ENCODE data around the gene GZMB. TPM values are rescaled to one million over a fixed set of nuclear protein-coding genes. Genes with fewer than 3 reads are reported as not detected.

The GZMB gene
- total RNA-seq, 1 donor from 2014 or later: not detected

GRCh38 chr14:24613747-24614146 lies 20.2 kb downstream of the GZMB start:
- Mint-ChIP-seq H3K36me3 (ENCODE audit: low read depth, unreplicated experiment) (no peaks in the 10 kb centered on the region), H3K4me3 (ENCODE audit: unreplicated experiment) (no peak overlapping the region), H3K9me3 (ENCODE audit: unreplicated experiment) (no peaks in the 10 kb centered on the region), H3K27me3 (ENCODE audit: low read depth, unreplicated experiment) (peaks cover 12% of the 10 kb centered on the region), H3K4me1 (ENCODE audit: low read depth, unreplicated experiment) (no peaks in the 10 kb centered on the region), H3K27ac (ENCODE audit: unreplicated experiment) (no peak overlapping the region)
- Histone ChIP-seq H3K4me2 (ENCODE audit: low read length) (no peak overlapping the region), H3K79me2 (ENCODE audit: insufficient read depth, low read length) (no peaks in the 10 kb centered on the region), H3K9me3 (ENCODE audit: insufficient read depth, low read depth, low read length) (peaks cover 4% of the 10 kb centered on the region), H3K9ac (ENCODE audit: low read length) (no peak overlapping the region), H3K27me3 (ENCODE audit: insufficient read depth, low read length) (no peaks in the 10 kb centered on the region), H3K4me3 (ENCODE audit: insufficient read depth, low read depth, low read length) (no peak overlapping the region), H3K4me1 (ENCODE audit: insufficient read depth, low read length) (no peaks in the 10 kb centered on the region), H4K20me1 (ENCODE audit: insufficient read depth, low read length) (no peaks in the 10 kb centered on the region), H3K36me3 (ENCODE audit: insufficient read depth, low read length) (no peaks in the 10 kb centered on the region), H3K27ac (ENCODE audit: low read depth, low read length) (no peak overlapping the region), H2AFZ (ENCODE audit: low read depth, low read length) (no peak overlapping the region)
- FAIRE-seq (no peak), DNase-seq (ENCODE audit: low read depth) (no peak)
- no peak for TF ChIP-seq EZH2 (IDR thresholded peaks at IDR 0.05; ENCODE audit: insufficient read depth, low read length)
- no peak for TF ChIP-seq CTCF (IDR thresholded peaks at IDR 0.05; ENCODE audit: insufficient read depth, low read depth, low read length)

GRCh38 chr14:24613241-24613640 lies 20.7 kb downstream of the GZMB start:
- no peak overlapping the region for H3K4me3 ChIP-seq (ENCODE audit: insufficient read depth, low read depth, low read length)
- no peaks in the 10 kb centered on the region for H3K27me3 ChIP-seq (ENCODE audit: insufficient read depth, low read length)
- H4K20me1 ChIP-seq (ENCODE audit: insufficient read depth, low read length): no peaks in the 10 kb centered on the region
- DNase-seq (ENCODE audit: low read depth) (no peak), FAIRE-seq (no peak)
- H2AFZ ChIP-seq (ENCODE audit: low read depth, low read length): no peak overlapping the region
- peaks cover 7% of the 10 kb centered on the region for H3K9me3 ChIP-seq (ENCODE audit: insufficient read depth, low read depth, low read length)
- Mint-ChIP-seq H3K36me3 (ENCODE audit: low read depth, unreplicated experiment) (no peaks in the 10 kb centered on the region), H3K9me3 (ENCODE audit: unreplicated experiment) (no peaks in the 10 kb centered on the region), H3K27ac (ENCODE audit: unreplicated experiment) (no peak overlapping the region), H3K4me3 (ENCODE audit: unreplicated experiment) (no peak overlapping the region), H3K4me1 (ENCODE audit: low read depth, unreplicated experiment) (no peaks in the 10 kb centered on the region), H3K27me3 (ENCODE audit: low read depth, unreplicated experiment) (peaks cover 17% of the 10 kb centered on the region)
- no peak overlapping the region for H3K27ac ChIP-seq (ENCODE audit: low read depth, low read length)
- no peaks in the 10 kb centered on the region for H3K4me1 ChIP-seq (ENCODE audit: insufficient read depth, low read length)
- no peaks in the 10 kb centered on the region for H3K79me2 ChIP-seq (ENCODE audit: insufficient read depth, low read length)
- no peak for TF ChIP-seq EZH2 (IDR thresholded peaks at IDR 0.05; ENCODE audit: insufficient read depth, low read length)
- TF ChIP-seq CTCF (IDR thresholded peaks at IDR 0.05; ENCODE audit: insufficient read depth, low read depth, low read length): no peak
- H3K36me3 ChIP-seq (ENCODE audit: insufficient read depth, low read length): no peaks in the 10 kb centered on the region
- no peak overlapping the region for H3K9ac ChIP-seq (ENCODE audit: low read length)
- H3K4me2 ChIP-seq (ENCODE audit: low read length): no peak overlapping the region

- Mint-ChIP-seq H3K27ac (ENCODE audit: unreplicated experiment) (peak overlapping the region; percentile 23), H3K36me3 (ENCODE audit: low read depth, unreplicated experiment) (no peaks in the 10 kb centered on the region), H3K9me3 (ENCODE audit: unreplicated experiment) (no peaks in the 10 kb centered on the region), H3K27me3 (ENCODE audit: low read depth, unreplicated experiment) (peaks cover 25% of the 10 kb centered on the region), H3K4me3 (ENCODE audit: unreplicated experiment) (no peak overlapping the region), H3K4me1 (ENCODE audit: low read depth, unreplicated experiment) (no peaks in the 10 kb centered on the region)
- Histone ChIP-seq H3K4me3 (ENCODE audit: insufficient read depth, low read depth, low read length) (no peak overlapping the region), H2AFZ (ENCODE audit: low read depth, low read length) (no peak overlapping the region), H3K4me2 (ENCODE audit: low read length) (no peak overlapping the region), H4K20me1 (ENCODE audit: insufficient read depth, low read length) (no peaks in the 10 kb centered on the region), H3K36me3 (ENCODE audit: insufficient read depth, low read length) (no peaks in the 10 kb centered on the region), H3K9me3 (ENCODE audit: insufficient read depth, low read depth, low read length) (peaks cover 7% of the 10 kb centered on the region), H3K27ac (ENCODE audit: low read depth, low read length) (no peak overlapping the region), H3K4me1 (ENCODE audit: insufficient read depth, low read length) (no peaks in the 10 kb centered on the region), H3K27me3 (ENCODE audit: insufficient read depth, low read length) (no peaks in the 10 kb centered on the region), H3K79me2 (ENCODE audit: insufficient read depth, low read length) (no peaks in the 10 kb centered on the region), H3K9ac (ENCODE audit: low read length) (no peak overlapping the region)
- FAIRE-seq (no peak), DNase-seq (ENCODE audit: low read depth) (no peak)
- TF ChIP-seq CTCF (IDR thresholded peaks at IDR 0.05; ENCODE audit: insufficient read depth, low read depth, low read length) (no peak), EZH2 (IDR thresholded peaks at IDR 0.05; ENCODE audit: insufficient read depth, low read length) (no peak)
Observed at GRCh38 chr14:24612196-24612595, 21.8 kb downstream of the GZMB start.

Data from astrocyte (in vitro differentiated cells and primary cell).